ENCODE results near the gene CNPY1.

GRCh38 chr7:155587486-155587885, 41.1 kb upstream of the CNPY1 start:
- TF ChIP-seq CTCF (IDR thresholded peaks at IDR 0.05; ENCODE audit: insufficient read depth, low read length) = no peak
- no peak for TF ChIP-seq REST (IDR thresholded peaks at IDR 0.05; ENCODE audit: insufficient replicate concordance, low read depth)
- TF ChIP-seq POLR2AphosphoS5 (IDR thresholded peaks at IDR 0.05; ENCODE audit: low read depth) = no peak
- no peak for TF ChIP-seq GABPA (IDR thresholded peaks at IDR 0.05; ENCODE audit: low read depth)
